Endodermal cell (in vitro differentiated cells): ENCODE measurements around the gene ERBB4. TPM values are rescaled to one million over a fixed set of nuclear protein-coding genes. Genes with fewer than 3 reads are reported as not detected.
A peak's percentile ranks its signal among the peaks of the same experiment; 100 is the strongest.

Source experiments
- DNase-seq: peaks from one replicate; pipeline ENCODE4 v3.0.0-alpha.2; 2017
- H3K27ac ChIP-seq: 2 replicates; pipeline ENCODE4 v1.5.1; 2013; ENCODE audit warnings: mild to moderate bottlenecking, low read depth, low read length, moderate library complexity
- H3K27me3 ChIP-seq: 2 replicates; pipeline ENCODE4 v1.6.1; 2013; ENCODE audit warnings: mild to moderate bottlenecking, low read length, moderate library complexity; ENCODE audit not compliant: insufficient read depth, control insufficient read depth, poor library complexity, severe bottlenecking
- H3K36me3 ChIP-seq: 2 replicates; pipeline ENCODE4 v1.7.0; 2013; ENCODE audit warnings: mild to moderate bottlenecking, low read length, moderate library complexity; ENCODE audit not compliant: control insufficient read depth, insufficient read depth
- H3K4me1 ChIP-seq: one replicate; pipeline ENCODE4 v1.7.0; 2013; ENCODE audit warnings: low read length; ENCODE audit not compliant: control insufficient read depth, insufficient read depth
- H3K4me3 ChIP-seq: 2 replicates; pipeline ENCODE4 v1.5.1; 2013; ENCODE audit warnings: mild to moderate bottlenecking, low read length, moderate library complexity
- H3K9ac ChIP-seq: 2 replicates; pipeline ENCODE4 v1.6.1; 2013; ENCODE audit warnings: mild to moderate bottlenecking, low read length, moderate library complexity; ENCODE audit not compliant: poor library complexity, severe bottlenecking; ENCODE audit errors: extremely low read depth
- H3K9me3 ChIP-seq: 2 replicates; pipeline ENCODE4 v1.6.1; 2013; ENCODE audit warnings: mild to moderate bottlenecking, low read length, moderate library complexity; ENCODE audit not compliant: control insufficient read depth
- H3K27ac Mint-ChIP-seq: 2 replicates; pipeline ENCODE4 v1.8.0; 2020; ENCODE audit warnings: mixed read lengths
- H3K27me3 Mint-ChIP-seq: 2 replicates; pipeline ENCODE4 v1.8.0; 2021; ENCODE audit warnings: mild to moderate bottlenecking, mixed read lengths; ENCODE audit not compliant: insufficient read depth
- H3K36me3 Mint-ChIP-seq: 2 replicates; pipeline ENCODE4 v1.8.0; 2020; ENCODE audit warnings: low read depth, mixed read lengths
- H3K4me1 Mint-ChIP-seq: 2 replicates; pipeline ENCODE4 v1.8.0; 2020; ENCODE audit warnings: mixed read lengths
- H3K4me3 Mint-ChIP-seq: 2 replicates; pipeline ENCODE4 v1.8.0; 2020; ENCODE audit warnings: mild to moderate bottlenecking, moderate library complexity, mixed read lengths
- H3K9me3 Mint-ChIP-seq: 2 replicates; pipeline ENCODE4 v1.8.0; 2020; ENCODE audit warnings: mild to moderate bottlenecking, mixed read lengths
- CTCF ChIP-seq: fragments of 200-600 bp; sonication (generic); conservative IDR thresholded peaks from 2 replicates; pipeline ENCODE4 v1.5.0; 2021; ENCODE audit warnings: antibody characterized with exemption, mild to moderate bottlenecking
- WGBS, 2 experiments: methylation state at CpG; one replicate each; pipeline versions ENCODE4 v1.1.5 to v1.1.7; 2013; ENCODE audit warnings: missing lambda C conversion rate in 2 of 2, mixed read lengths in 1 of 2; ENCODE audit not compliant: insufficient coverage in 1 of 2, insufficient read length in 1 of 2; 5-methylcytosine and 5-hydroxymethylcytosine counted together
- total RNA-seq, 2 donors: library from RNA; stranded (reverse); fragmentation: NEBNext Ultra II Directional in 1 of 2; extraction: Animal tissue kit (Norgen Biotek cat#: 25700) in 1 of 2; gene quantifications; 2 replicates in 1 of 2; 3 replicates in 1 of 2; pipeline ENCODE4 v1.2.1, GENCODE V29; 2021

Gene ERBB4
- total RNA-seq, 2 donors from 2014 or later, result 154 to 158 TPM

GRCh38 chr2:211800001-211800400 lies 738.6 kb downstream of the ERBB4 start:
- TF ChIP-seq CTCF, result no peak
- no peaks in the 10 kb centered on the region for H3K4me1 Mint-ChIP-seq
- no peaks in the 10 kb centered on the region for H3K36me3 ChIP-seq
- no peaks in the 10 kb centered on the region for H3K9me3 ChIP-seq
- H3K36me3 Mint-ChIP-seq, result no peaks in the 10 kb centered on the region
- no peak overlapping the region for H3K4me3 Mint-ChIP-seq
- 91% methylated on average over 1 of the region's 1 CpG; no CpG with 5 or more reads in 1 of the 2 experiments for WGBS, 2 experiments
- no peaks in the 10 kb centered on the region for H3K27me3 Mint-ChIP-seq
- H3K4me3 ChIP-seq, result no peak overlapping the region
- no peak overlapping the region for H3K27ac Mint-ChIP-seq
- no peak overlapping the region for H3K9ac ChIP-seq
- H3K9me3 Mint-ChIP-seq, result no peaks in the 10 kb centered on the region
- H3K4me1 ChIP-seq, result no peaks in the 10 kb centered on the region
- no peak for DNase-seq
- H3K27me3 ChIP-seq, result no peaks in the 10 kb centered on the region
- no peak overlapping the region for H3K27ac ChIP-seq

- no peaks in the 10 kb centered on the region for H3K36me3 Mint-ChIP-seq
- no peaks in the 10 kb centered on the region for H3K4me1 Mint-ChIP-seq
- no peak for TF ChIP-seq CTCF
- Histone ChIP-seq H3K9ac (no peak overlapping the region), H3K9me3 (no peaks in the 10 kb centered on the region), H3K27me3 (no peaks in the 10 kb centered on the region), H3K4me1 (no peaks in the 10 kb centered on the region), H3K36me3 (no peaks in the 10 kb centered on the region), H3K27ac (no peak overlapping the region), H3K4me3 (no peak overlapping the region)
- H3K27ac Mint-ChIP-seq, result no peak overlapping the region
- no peaks in the 10 kb centered on the region for H3K9me3 Mint-ChIP-seq
- DNase-seq, result no peak
- no peak overlapping the region for H3K4me3 Mint-ChIP-seq
- 87% methylated on average over 1 of the region's 1 CpG; no CpG with 5 or more reads in 1 of the 2 experiments for WGBS, 2 experiments
- H3K27me3 Mint-ChIP-seq, result no peaks in the 10 kb centered on the region
These were observed 739.7 kb downstream of the ERBB4 start for GRCh38 chr2:211798868-211799267.

- Histone ChIP-seq H3K4me3 (no peak overlapping the region), H3K27ac (peak overlapping the region; percentile 91), H3K36me3 (no peaks in the 10 kb centered on the region), H3K9me3 (no peaks in the 10 kb centered on the region), H3K27me3 (no peaks in the 10 kb centered on the region), H3K4me1 (no peaks in the 10 kb centered on the region), H3K9ac (no peak overlapping the region)
- no peaks in the 10 kb centered on the region for H3K36me3 Mint-ChIP-seq
- no peaks in the 10 kb centered on the region for H3K4me1 Mint-ChIP-seq
- WGBS, 2 experiments, result 65 to 82% methylated on average over 5 of the region's 5 CpGs
- no peak overlapping the region for H3K27ac Mint-ChIP-seq
- no peak overlapping the region for H3K4me3 Mint-ChIP-seq
- H3K9me3 Mint-ChIP-seq, result no peaks in the 10 kb centered on the region
- no peak for DNase-seq
- TF ChIP-seq CTCF, result no peak
- H3K27me3 Mint-ChIP-seq, result no peaks in the 10 kb centered on the region
These were observed 744.9 kb downstream of the ERBB4 start for GRCh38 chr2:211793690-211794089.
